Ecto neural progenitor cell (in vitro differentiated cells): ENCODE data around the gene PEF1.

Source experiments
- DNase-seq: peaks from one replicate; pipeline ENCODE4 v3.0.0-alpha.2; 2018; ENCODE audit warnings: low spot score

The PEF1 gene

GRCh38 chr1:31671147-31671546 is 26.5 kb upstream of the PEF1 start:
- no peak for DNase-seq

- no peak for DNase-seq
These were observed 25.9 kb upstream of the PEF1 start for GRCh38 chr1:31670593-31670964.

GRCh38 chr1:31669786-31670592 is 25.3 kb upstream of the PEF1 start:
- no peak for DNase-seq

GRCh38 chr1:31669433-31669785 is 24.7 kb upstream of the PEF1 start:
- no peak for DNase-seq

GRCh38 chr1:31668303-31668883 is 23.7 kb upstream of the PEF1 start:
- DNase-seq, result no peak

GRCh38 chr1:31667065-31667785 is 22.5 kb upstream of the PEF1 start:
- DNase-seq, result no peak

GRCh38 chr1:31666263-31666963 is 21.7 kb upstream of the PEF1 start:
- no peak for DNase-seq

GRCh38 chr1:31665234-31665878 is 20.7 kb upstream of the PEF1 start:
- DNase-seq, result no peak

GRCh38 chr1:31664528-31664927 is 19.9 kb upstream of the PEF1 start:
- DNase-seq, result no peak

GRCh38 chr1:31663622-31664452 is 19.2 kb upstream of the PEF1 start:
- DNase-seq, result peak; percentile 87

GRCh38 chr1:31662463-31662862 is 17.8 kb upstream of the PEF1 start:
- no peak for DNase-seq

- DNase-seq, result no peak
These were observed 17.2 kb upstream of the PEF1 start for GRCh38 chr1:31661856-31662255.

GRCh38 chr1:31660871-31661455 is 16.3 kb upstream of the PEF1 start:
- no peak for DNase-seq

- no peak for DNase-seq
These were observed 15.2 kb upstream of the PEF1 start for GRCh38 chr1:31659889-31660288.

- no peak for DNase-seq
These were observed 14.0 kb upstream of the PEF1 start for GRCh38 chr1:31658721-31659120.

- DNase-seq, result no peak
These were observed 13.4 kb upstream of the PEF1 start for GRCh38 chr1:31657972-31658510.

- DNase-seq, result no peak
These were observed 12.5 kb upstream of the PEF1 start for GRCh38 chr1:31657020-31657804.

GRCh38 chr1:31655756-31656155 is 11.1 kb upstream of the PEF1 start:
- DNase-seq, result no peak

- DNase-seq, result no peak
These were observed 10.4 kb upstream of the PEF1 start for GRCh38 chr1:31655104-31655503.

- DNase-seq, result no peak
These were observed 9.7 kb upstream of the PEF1 start for GRCh38 chr1:31654474-31654776.
